SH-SY5Y (cell line): ENCODE results near the gene PVALEF.

Experiments
- GATA2 ChIP-seq: IDR thresholded peaks from 2 replicates; pipeline ENCODE4 v1.6.1; 2011; ENCODE audit warnings: mild to moderate bottlenecking, low read depth, low read length
- GATA3 ChIP-seq: IDR thresholded peaks from 2 replicates; pipeline ENCODE4 v1.6.1; 2011; ENCODE audit warnings: low read depth, mild to moderate bottlenecking, low read length, moderate library complexity

PVALEF gene

GRCh38 chr17:81187586-81188490 lies 22.5 kb downstream of the PVALEF start:
- no peak for TF ChIP-seq GATA2
- no peak for TF ChIP-seq GATA3

GRCh38 chr17:81188491-81188840 lies 23.2 kb downstream of the PVALEF start:
- TF ChIP-seq GATA3 = no peak
- no peak for TF ChIP-seq GATA2

GRCh38 chr17:81189016-81189415 lies 23.7 kb downstream of the PVALEF start:
- TF ChIP-seq GATA2 (no peak), GATA3 (no peak)

DNA sequence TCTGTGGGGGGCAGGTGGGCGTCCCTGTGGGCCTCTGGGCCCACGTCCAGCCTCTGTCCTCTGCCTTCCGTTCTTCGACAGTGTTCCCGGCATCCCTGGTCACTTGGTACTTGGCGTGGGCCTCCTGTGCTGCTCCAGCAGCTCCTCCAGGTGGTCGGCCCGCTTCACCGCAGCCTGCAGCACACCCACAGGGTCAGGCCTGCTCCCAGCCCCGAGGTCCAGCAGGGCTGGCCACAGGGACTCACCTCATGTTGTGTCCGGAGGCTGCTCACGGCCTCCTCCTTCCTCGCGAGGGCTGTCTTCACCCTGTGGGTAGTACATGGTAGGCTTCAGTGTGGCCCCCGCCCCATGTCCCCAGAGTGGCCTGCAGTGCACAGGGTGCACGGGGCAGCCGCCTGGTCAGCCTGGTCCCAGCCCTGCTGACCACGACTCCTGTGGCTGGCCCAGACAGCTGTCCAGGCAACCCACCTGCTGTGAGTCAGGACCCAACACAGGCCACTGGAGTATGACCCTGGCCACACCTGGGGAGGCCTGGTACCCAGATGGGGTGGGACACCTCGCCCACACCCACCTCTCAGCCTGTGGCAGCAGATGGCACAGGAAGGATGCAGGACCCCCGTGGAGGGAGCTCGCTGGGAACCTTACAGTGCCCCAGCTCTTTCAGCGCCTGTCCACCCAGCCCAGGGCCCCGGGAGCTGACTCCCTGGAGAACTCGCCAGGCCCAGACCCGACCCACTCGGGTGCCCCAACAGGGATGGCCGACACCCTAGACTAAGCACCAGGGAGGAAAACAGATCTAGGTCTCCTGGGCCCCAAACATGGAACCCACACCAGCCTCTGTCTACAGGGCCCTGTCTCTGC lies 24.6 kb downstream of the PVALEF start:
- TF ChIP-seq GATA2 = no peak
- TF ChIP-seq GATA3 = no peak

GRCh38 chr17:81190591-81190990 lies 25.3 kb downstream of the PVALEF start:
- TF ChIP-seq GATA2 = no peak
- no peak for TF ChIP-seq GATA3

DNA sequence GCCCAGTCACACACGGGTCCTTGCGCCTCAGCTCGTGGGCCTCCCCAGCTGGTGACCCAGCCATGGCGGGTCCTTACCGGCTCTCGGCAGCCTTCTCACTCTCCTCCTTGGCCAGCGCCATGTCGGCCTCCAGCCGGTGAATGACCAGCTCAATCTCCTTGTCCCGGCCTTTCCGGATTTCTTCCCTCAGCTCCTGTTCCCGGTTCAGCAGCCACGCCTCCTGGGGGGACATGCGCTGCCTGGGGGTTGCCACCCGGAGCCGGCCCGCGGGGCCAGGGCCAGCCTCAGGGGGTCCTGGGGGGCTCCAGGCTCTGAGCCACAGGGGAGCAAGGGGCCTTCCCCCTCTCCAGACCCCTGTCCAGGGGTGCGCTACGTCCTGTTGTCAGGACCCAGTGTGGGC lies 25.8 kb downstream of the PVALEF start:
- no peak for TF ChIP-seq GATA3
- no peak for TF ChIP-seq GATA2

DNA sequence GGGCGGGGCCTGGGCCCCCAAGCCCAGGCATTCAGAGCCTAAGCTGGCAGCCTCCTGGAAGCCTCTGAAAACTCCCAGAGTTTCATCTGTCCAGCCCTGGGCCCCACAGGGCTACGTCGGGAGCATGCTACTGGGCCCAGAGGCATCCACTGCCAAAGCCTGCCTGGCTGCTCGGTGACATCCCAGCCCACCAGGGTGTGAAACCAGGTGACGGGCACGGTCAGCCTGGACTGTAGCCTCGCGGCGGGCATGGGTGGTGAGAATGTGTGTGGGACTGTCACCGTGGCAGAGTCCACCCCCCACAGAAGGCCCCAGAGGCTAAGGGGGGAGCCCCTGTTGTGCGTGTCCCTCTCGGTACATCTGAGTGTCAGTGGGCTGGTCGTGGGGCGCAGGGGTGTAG lies 26.3 kb downstream of the PVALEF start:
- no peak for TF ChIP-seq GATA2
- no peak for TF ChIP-seq GATA3

GRCh38 chr17:81192386-81193050 lies 27.2 kb downstream of the PVALEF start:
- TF ChIP-seq GATA3 (no peak), GATA2 (no peak)

- TF ChIP-seq GATA3 = no peak
- TF ChIP-seq GATA2 = no peak
Observed at GRCh38 chr17:81193051-81193410, 27.7 kb downstream of the PVALEF start.

GRCh38 chr17:81193470-81194224 lies 28.3 kb downstream of the PVALEF start:
- TF ChIP-seq GATA3 (no peak), GATA2 (peak; percentile 49; the same call in 1 of the 2 replicates)

DNA sequence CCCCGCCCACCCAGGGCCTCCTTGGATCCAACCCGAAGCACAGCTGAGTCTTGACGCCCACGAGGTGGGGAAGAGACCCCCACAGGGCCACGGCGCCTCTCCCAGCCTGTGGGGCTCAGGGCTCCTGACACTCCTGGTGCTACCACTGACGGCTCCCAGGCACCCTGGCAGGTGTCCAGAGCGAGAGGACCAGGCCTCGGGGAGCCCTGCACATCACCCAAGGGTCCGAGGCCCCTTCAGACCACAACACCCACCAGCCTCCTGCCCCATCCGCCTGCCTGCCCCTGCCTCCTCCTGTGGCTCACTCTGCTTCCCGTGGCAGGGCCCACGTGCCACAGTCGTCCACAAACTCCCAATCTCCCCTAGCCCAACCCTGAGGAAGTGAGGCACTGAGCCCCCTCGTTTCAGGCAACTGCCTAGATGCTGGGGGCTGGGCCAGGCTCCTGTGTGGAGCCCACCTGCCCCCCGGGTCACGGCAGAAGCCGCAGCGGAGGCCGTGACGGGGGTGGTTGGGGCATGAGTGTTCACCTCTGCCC lies 29.0 kb downstream of the PVALEF start:
- TF ChIP-seq GATA3 (no peak), GATA2 (0 out of 2 replicates have a peak, but pooled peaks have one; percentile 4)

- no peak for TF ChIP-seq GATA2
- no peak for TF ChIP-seq GATA3
Observed at GRCh38 chr17:81194941-81195901, 29.9 kb downstream of the PVALEF start.
